Adrenal gland (tissue), 5 donors: Measurements from ENCODE around the gene ACAD11.
A peak's percentile ranks its signal among the peaks of the same experiment; 100 is the strongest.

Experiments
- CTCF ChIP-seq, 6 experiments: fragments of 450-650 bp in 4 of 6; fragments of 200-600 bp in 2 of 6; sonication (generic) in 1 of 6; IDR thresholded peaks; 1 replicate in 5 of 6; 2 replicates in 1 of 6; pipeline versions ENCODE4 v1.5.1 to v1.8.0; 2016 to 2021; ENCODE audit warnings: antibody characterized with exemption in 6 of 6, mild to moderate bottlenecking in 2 of 6, moderate library complexity in 1 of 6
- POLR2A ChIP-seq, 2 donors: fragments of 450-650 bp; IDR thresholded peaks; one replicate each; pipeline ENCODE4 v1.6.1; 2017; ENCODE audit warnings: antibody characterized with exemption in 2 of 2, mild to moderate bottlenecking in 2 of 2, moderate library complexity in 1 of 2
- donor health status: DM: no; HTN: no; CAD: no.

- TF ChIP-seq CTCF (IDR thresholded peaks at IDR 0.05) (peak; percentile 58 to 89 (median 82)), POLR2A (IDR thresholded peaks at IDR 0.05) (no peak)
Observed at GRCh38 chr3:132641837-132642538, 17.6 kb downstream of the ACAD11 start.
